AG04449 (cell line): ENCODE measurements around the gene NOXA1.

Source experiments
- CTCF ChIA-PET: fragments of 350-600 bp; formaldehyde crosslinking; extraction: SDS; loops from one replicate; lab custom pipeline; 2021; ENCODE audit warnings: antibody characterized with exemption; lab: Yijun Ruan, JAX
- POLR2A ChIA-PET: fragments of 400-600, 350-600 bp; formaldehyde crosslinking; extraction: SDS; loops from one replicate; lab custom pipeline; 2020; ENCODE audit warnings: antibody characterized with exemption, inconsistent platforms; lab: Yijun Ruan, JAX
- DNase-seq: peaks from one replicate; pipeline ENCODE4 v3.0.0-alpha.2; 2010; ENCODE audit warnings: low read depth, low spot score
- H3K4me3 ChIP-seq: 2 replicates; pipeline ENCODE4 v1.5.1; 2011; ENCODE audit warnings: low read depth, mild to moderate bottlenecking, control low read depth, low read length
- TF ChIP-seq, protein P1 (sequence below): IDR thresholded peaks from one replicate; pipeline ENCODE4 v1.5.1; 2011; ENCODE audit warnings: mild to moderate bottlenecking, moderate library complexity, low read length, control low read depth, inconsistent platforms; ENCODE audit not compliant: insufficient read depth; ENCODE audit errors: missing control alignments

Gene NOXA1

DNA sequence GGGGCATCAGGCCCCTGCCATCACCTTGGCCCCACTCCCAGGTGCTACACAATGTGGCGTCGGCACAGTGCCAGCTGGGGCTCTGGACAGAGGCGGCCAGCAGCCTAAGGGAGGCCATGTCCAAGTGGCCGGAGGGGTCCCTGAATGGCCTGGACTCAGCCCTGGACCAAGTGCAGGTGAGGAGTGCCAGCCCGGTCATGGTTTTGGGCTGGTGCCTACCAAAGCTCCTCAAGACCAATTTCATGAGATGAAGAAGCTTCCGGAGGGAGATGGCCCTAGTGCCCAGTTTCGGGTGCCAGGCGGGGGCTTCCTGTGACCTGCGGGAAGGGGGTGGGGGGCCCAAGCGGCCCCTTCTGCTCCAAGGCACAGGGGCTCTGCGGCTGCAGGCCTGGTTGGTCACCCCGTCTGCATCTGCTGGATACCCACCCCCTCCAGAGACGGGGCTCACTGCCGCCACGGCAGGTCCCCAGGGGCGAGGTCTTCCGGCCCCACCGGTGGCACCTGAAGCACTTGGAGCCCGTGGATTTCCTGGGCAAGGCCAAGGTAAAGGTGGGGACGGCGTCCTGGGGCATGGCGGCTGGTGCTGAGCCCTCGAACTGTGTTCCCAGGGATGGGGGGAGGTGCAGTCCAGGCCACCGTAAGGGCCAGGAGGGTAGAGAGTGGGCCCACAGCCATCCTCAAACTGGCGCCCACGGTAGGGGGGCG, 5.8 kb downstream of the NOXA1 start:
- H3K4me3 ChIP-seq: no peak overlapping the region
- CTCF ChIA-PET: no interaction called here
- TF ChIP-seq, protein P1, sequence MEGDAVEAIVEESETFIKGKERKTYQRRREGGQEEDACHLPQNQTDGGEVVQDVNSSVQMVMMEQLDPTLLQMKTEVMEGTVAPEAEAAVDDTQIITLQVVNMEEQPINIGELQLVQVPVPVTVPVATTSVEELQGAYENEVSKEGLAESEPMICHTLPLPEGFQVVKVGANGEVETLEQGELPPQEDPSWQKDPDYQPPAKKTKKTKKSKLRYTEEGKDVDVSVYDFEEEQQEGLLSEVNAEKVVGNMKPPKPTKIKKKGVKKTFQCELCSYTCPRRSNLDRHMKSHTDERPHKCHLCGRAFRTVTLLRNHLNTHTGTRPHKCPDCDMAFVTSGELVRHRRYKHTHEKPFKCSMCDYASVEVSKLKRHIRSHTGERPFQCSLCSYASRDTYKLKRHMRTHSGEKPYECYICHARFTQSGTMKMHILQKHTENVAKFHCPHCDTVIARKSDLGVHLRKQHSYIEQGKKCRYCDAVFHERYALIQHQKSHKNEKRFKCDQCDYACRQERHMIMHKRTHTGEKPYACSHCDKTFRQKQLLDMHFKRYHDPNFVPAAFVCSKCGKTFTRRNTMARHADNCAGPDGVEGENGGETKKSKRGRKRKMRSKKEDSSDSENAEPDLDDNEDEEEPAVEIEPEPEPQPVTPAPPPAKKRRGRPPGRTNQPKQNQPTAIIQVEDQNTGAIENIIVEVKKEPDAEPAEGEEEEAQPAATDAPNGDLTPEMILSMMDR: no peak
- no peak for DNase-seq
- POLR2A ChIA-PET: no interaction called here

DNA sequence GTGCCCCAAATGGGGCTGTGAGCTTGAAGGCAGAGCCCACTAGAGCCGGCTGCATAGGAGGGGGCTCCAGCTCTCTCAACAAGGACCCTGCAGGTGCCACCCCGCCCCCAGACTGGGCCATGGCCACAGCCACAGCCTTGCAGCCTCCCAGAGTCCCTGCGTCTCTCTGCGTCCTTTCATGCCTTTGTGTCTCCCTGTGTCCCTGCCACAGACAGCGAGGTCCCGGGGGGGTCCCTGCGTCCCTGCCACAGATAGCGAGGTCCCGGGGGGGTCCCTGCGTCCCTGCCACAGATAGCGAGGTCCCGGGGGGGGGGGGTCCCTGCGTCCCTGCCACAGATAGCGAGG, 6.3 kb downstream of the NOXA1 start:
- ChIA-PET CTCF (no interaction called here), POLR2A (no interaction called here)
- TF ChIP-seq, protein P1: no peak
- DNase-seq: no peak
- H3K4me3 ChIP-seq: no peak overlapping the region

GRCh38 chr9:137429974-137430722, 7.0 kb downstream of the NOXA1 start:
- TF ChIP-seq, protein P1: no peak
- H3K4me3 ChIP-seq: no peak overlapping the region
- ChIA-PET POLR2A (no interaction called here), CTCF (no interaction called here)
- DNase-seq: no peak

- CTCF ChIA-PET: interaction anchor here (1.2 to 2.5 kb wide), 2 partner anchors 8 to 13 kb away, joined by 3 to 13 read pairs; partner anchors contain the start of genes EXD3 and NOXA1
- POLR2A ChIA-PET: no interaction called here
- TF ChIP-seq, protein P1: no peak
- no peak for DNase-seq
- H3K4me3 ChIP-seq: no peak overlapping the region
Observed at GRCh38 chr9:137430723-137431415, 7.7 kb downstream of the NOXA1 start.

- CTCF ChIA-PET: interaction anchor here (1.2 to 2.5 kb wide), 3 partner anchors 9 to 14 kb away, joined by 3 to 13 read pairs (median 8); partner anchors contain the start of genes EXD3 and NOXA1
- TF ChIP-seq, protein P1: no peak
- no peak for DNase-seq
- no peak overlapping the region for H3K4me3 ChIP-seq
- POLR2A ChIA-PET: interaction anchor here (0.9 kb wide), 1 partner anchor 9 kb away, joined by 6 read pairs; the partner anchor contains the start of genes EXD3 and NOXA1
Observed at GRCh38 chr9:137431416-137431931, 8.3 kb downstream of the NOXA1 start.
